B cell (primary cell): ENCODE data around the gene AMBRA1. TPM values are rescaled to one million over a fixed set of nuclear protein-coding genes. Genes with fewer than 3 reads are reported as not detected.
A peak's percentile ranks its signal among the peaks of the same experiment; 100 is the strongest.

Source experiments
- ATAC-seq: fragments of 200-7000 bp; cut with Tn5 transposase; one replicate; pipeline ENCODE4 v1.10.0; 2021; ENCODE audit warnings: low read depth, mild to moderate bottlenecking, moderate number of reproducible peaks, moderate library complexity
- CTCF ChIA-PET: fragments of 350-600 bp; sonication (Branson Sonifier 250); formaldehyde crosslinking; loops from one replicate; lab custom pipeline; 2021; ENCODE audit warnings: antibody characterized with exemption, inconsistent platforms; lab: Charles Lee
- POLR2A ChIA-PET: fragments of 350-600 bp; sonication (Branson Sonifier 250); formaldehyde crosslinking; loops from one replicate; lab custom pipeline; 2021; ENCODE audit warnings: antibody characterized with exemption; lab: Charles Lee
- DNase-seq: peaks from one replicate; pipeline ENCODE4 v3.0.0; 2013
- H2AFZ ChIP-seq: 2 replicates; pipeline ENCODE4 v1.6.1; 2012; ENCODE audit warnings: mild to moderate bottlenecking, low read depth, low read length; ENCODE audit not compliant: insufficient read depth, poor library complexity, severe bottlenecking
- H3K27ac ChIP-seq, 2 donors: 1 replicate in 1 of 2; 2 replicates in 1 of 2; pipeline ENCODE4 v1.5.1; 2012 to 2013; ENCODE audit warnings: low read length in 2 of 2, mild to moderate bottlenecking in 2 of 2, moderate library complexity in 1 of 2
- H3K27me3 ChIP-seq, 4 experiments: fragments of 200-600 bp in 1 of 4; sonication (generic) in 1 of 4; replicated peaks in 1 of 4; 1 replicate in 2 of 4; 2 replicates in 2 of 4; pipeline versions ENCODE4 v1.6.1 to v1.7.0; 2013 to 2016; ENCODE audit warnings: low read length in 3 of 4, mild to moderate bottlenecking in 2 of 4, mixed read lengths in 1 of 4, moderate library complexity in 1 of 4; ENCODE audit not compliant: insufficient read depth in 4 of 4, control insufficient read depth in 3 of 4; ENCODE audit errors: control extremely low read depth in 1 of 4
- H3K36me3 ChIP-seq, 2 experiments: replicated peaks in 1 of 2; 1 replicate in 1 of 2; 2 replicates in 1 of 2; pipeline versions ENCODE4 v1.6.1 to v1.7.1; 2013; ENCODE audit warnings: low read length in 1 of 2; ENCODE audit not compliant: insufficient read depth in 2 of 2, control insufficient read depth in 1 of 2; ENCODE audit errors: control extremely low read depth in 1 of 2, extremely low read depth in 1 of 2
- H3K4me1 ChIP-seq, 2 donors: fragments of 200-600 bp in 1 of 2; sonication (generic) in 1 of 2; 1 replicate in 1 of 2; 2 replicates in 1 of 2; pipeline versions ENCODE4 v1.5.1 to v1.6.1; 2013 to 2017; ENCODE audit warnings: low read length in 2 of 2; ENCODE audit not compliant: control insufficient read depth in 2 of 2, insufficient read depth in 2 of 2
- H3K4me2 ChIP-seq: replicated peaks from 2 replicates; pipeline ENCODE3; 2012; ENCODE audit warnings: mild to moderate bottlenecking, low read depth, low read length; ENCODE audit not compliant: poor library complexity, severe bottlenecking
- H3K4me3 ChIP-seq, 5 experiments: fragments of 200-600 bp in 1 of 5; sonication (generic) in 1 of 5; 1 replicate in 3 of 5; 2 replicates in 2 of 5; pipeline versions ENCODE4 v1.5.1 to v1.7.0; 2011 to 2016; ENCODE audit warnings: low read length in 4 of 5, mild to moderate bottlenecking in 4 of 5, low read depth in 2 of 5, control low read depth in 1 of 5, moderate library complexity in 1 of 5; ENCODE audit not compliant: insufficient read depth in 1 of 5; ENCODE audit errors: control extremely low read depth in 1 of 5, extremely low read depth in 1 of 5
- H3K79me2 ChIP-seq: fragments of 200-600 bp; sonication (generic); one replicate; pipeline ENCODE4 v1.6.0; 2016; ENCODE audit warnings: low read length; ENCODE audit not compliant: control insufficient read depth, insufficient read depth
- H3K9ac ChIP-seq: fragments of 200-600 bp; sonication (generic); 2 replicates; pipeline ENCODE4 v1.6.1; 2017; ENCODE audit warnings: mild to moderate bottlenecking, low read length, moderate library complexity
- H3K9me3 ChIP-seq, 3 donors: one replicate each; pipeline versions ENCODE4 v1.6.1 to v1.7.1; 2013; ENCODE audit warnings: low read length in 2 of 3; ENCODE audit not compliant: control insufficient read depth in 2 of 3, insufficient read depth in 1 of 3; ENCODE audit errors: control extremely low read depth in 1 of 3
- H4K20me1 ChIP-seq: 2 replicates; pipeline ENCODE4 v1.6.0; 2012; ENCODE audit warnings: mild to moderate bottlenecking, low read length; ENCODE audit not compliant: insufficient read depth, control insufficient read depth, poor library complexity, severe bottlenecking
- H3K27ac Mint-ChIP-seq: one replicate; pipeline ENCODE4 v1.8.0; 2021; ENCODE audit warnings: mixed read lengths
- H3K27me3 Mint-ChIP-seq: one replicate; pipeline ENCODE4 v1.8.0; 2021; ENCODE audit warnings: mixed read lengths
- H3K4me1 Mint-ChIP-seq: one replicate; pipeline ENCODE4 v1.8.0; 2021; ENCODE audit warnings: mixed read lengths
- H3K4me3 Mint-ChIP-seq: one replicate; pipeline ENCODE4 v1.8.0; 2021; ENCODE audit warnings: mixed read lengths
- H3K9me3 Mint-ChIP-seq: one replicate; pipeline ENCODE4 v1.8.0; 2022; ENCODE audit warnings: mixed read lengths; ENCODE audit not compliant: insufficient read depth
- EZH2 ChIP-seq: IDR thresholded peaks from 2 replicates; pipeline ENCODE4 v1.6.1; 2012; ENCODE audit warnings: borderline replicate concordance, low read depth, mild to moderate bottlenecking, moderate library complexity, low read length; ENCODE audit not compliant: insufficient read depth, poor library complexity, severe bottlenecking
- WGBS: methylation state at CpG from one replicate; pipeline ENCODE4 v1.1.5; 2013; ENCODE audit warnings: missing lambda C conversion rate; ENCODE audit not compliant: insufficient coverage; 5-methylcytosine and 5-hydroxymethylcytosine counted together
- intact Hi-C: fragments of 100-400 bp; cut with micrococcal nuclease; formaldehyde crosslinking; loops from one replicate; pipeline ENCODE4 v1.10.0; 2022
- polyA plus RNA-seq: library from polyadenylated mRNA; depleted of rRNA; stranded (reverse); fragments of >200 nt; gene quantifications from 2 replicates; pipeline ENCODE4 v1.2.3, GENCODE V29; 2012
- total RNA-seq, 2 donors: library from RNA; stranded (reverse); fragments of 120-200 nt in 1 of 2; gene quantifications; 1 replicate in 1 of 2; 2 replicates in 1 of 2; pipeline versions ENCODE4 v1.2.3 to v1.2.4, GENCODE V29; 2013 to 2022
- TF ChIP-seq, protein P1 (sequence below): fragments of 200-600 bp; IDR thresholded peaks from one replicate; pipeline ENCODE4 v1.8.0; 2022; ENCODE audit warnings: antibody characterized with exemption, mild to moderate bottlenecking

Gene AMBRA1
- total and polyA plus RNA-seq, 2 donors (not counting 1 experiment from before 2014, with no cell fraction given) = 13.8 to 36.1 TPM

DNA sequence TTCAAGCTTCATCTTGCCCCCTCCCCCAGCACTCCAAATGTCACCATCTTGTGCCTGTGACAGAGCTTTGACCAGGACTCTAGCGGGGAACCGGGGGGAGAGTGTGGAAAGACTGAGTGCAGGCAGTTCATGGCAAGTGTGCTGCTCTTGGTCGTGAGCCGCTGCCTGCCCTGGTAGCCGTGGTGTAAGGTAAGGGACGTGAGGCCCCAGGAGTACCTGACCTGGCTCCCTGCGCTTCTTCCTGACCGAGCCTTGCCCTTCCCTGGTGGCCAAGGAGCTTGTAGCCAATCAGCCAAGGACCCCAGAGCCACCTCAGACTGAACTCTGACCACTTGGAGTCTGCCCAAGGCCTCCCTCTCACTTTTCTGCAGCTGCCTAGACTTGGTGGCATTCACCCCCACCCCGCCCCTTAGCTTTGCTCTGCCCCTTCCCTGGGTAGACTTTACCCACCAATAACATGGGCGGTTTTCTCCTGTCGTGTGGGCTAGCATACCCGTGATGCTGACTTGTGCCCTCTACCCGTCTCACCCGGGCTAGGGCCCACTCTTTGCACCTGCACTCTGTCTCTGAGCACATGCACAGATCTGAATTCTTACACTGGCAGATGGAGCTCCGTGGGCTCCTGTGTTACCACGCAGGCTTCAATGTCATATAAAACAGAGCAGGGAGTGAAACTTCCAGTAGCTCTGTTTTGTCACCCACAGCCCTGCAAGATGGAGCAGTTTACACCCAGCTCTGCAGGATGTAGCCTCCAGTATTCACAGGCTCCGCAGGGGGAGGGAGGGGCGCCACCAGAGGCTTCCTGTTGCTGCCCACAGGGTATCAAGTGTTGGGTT is 245.0 kb downstream of the AMBRA1 start:
- TF ChIP-seq, protein P1, sequence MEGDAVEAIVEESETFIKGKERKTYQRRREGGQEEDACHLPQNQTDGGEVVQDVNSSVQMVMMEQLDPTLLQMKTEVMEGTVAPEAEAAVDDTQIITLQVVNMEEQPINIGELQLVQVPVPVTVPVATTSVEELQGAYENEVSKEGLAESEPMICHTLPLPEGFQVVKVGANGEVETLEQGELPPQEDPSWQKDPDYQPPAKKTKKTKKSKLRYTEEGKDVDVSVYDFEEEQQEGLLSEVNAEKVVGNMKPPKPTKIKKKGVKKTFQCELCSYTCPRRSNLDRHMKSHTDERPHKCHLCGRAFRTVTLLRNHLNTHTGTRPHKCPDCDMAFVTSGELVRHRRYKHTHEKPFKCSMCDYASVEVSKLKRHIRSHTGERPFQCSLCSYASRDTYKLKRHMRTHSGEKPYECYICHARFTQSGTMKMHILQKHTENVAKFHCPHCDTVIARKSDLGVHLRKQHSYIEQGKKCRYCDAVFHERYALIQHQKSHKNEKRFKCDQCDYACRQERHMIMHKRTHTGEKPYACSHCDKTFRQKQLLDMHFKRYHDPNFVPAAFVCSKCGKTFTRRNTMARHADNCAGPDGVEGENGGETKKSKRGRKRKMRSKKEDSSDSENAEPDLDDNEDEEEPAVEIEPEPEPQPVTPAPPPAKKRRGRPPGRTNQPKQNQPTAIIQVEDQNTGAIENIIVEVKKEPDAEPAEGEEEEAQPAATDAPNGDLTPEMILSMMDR = no peak
- no peak for TF ChIP-seq EZH2
- peak overlapping the region; percentile 97 for H3K4me2 ChIP-seq
- no peak for DNase-seq
- ChIA-PET POLR2A (no interaction called here), CTCF (interaction anchor here (0.7 to 2.4 kb wide), 3 partner anchors 20 to 679 kb away, joined by 3 to 10 read pairs (median 3); no protein-coding TSS in a partner anchor)
- WGBS = 25% methylated on average over 18 of the region's 18 CpGs
- peaks cover 0 to 2% of the 10 kb centered on the region in 2 experiments for H3K36me3 ChIP-seq
- Mint-ChIP-seq H3K27ac (peak overlapping the region; percentile 75), H3K27me3 (no peaks in the 10 kb centered on the region), H3K4me3 (peak overlapping the region; percentile 85), H3K4me1 (peaks cover 56% of the 10 kb centered on the region), H3K9me3 (no peaks in the 10 kb centered on the region)
- peak overlapping the region; percentile 82 for H3K9ac ChIP-seq
- no peak for ATAC-seq
- H3K9me3 ChIP-seq = no peaks in the 10 kb centered on the region
- intact Hi-C loops = loop anchor here (5.0 kb wide), 2 partner anchors 34 to 431 kb away; partner anchors contain the start of genes MDK and PEX16
- peak overlapping the region; percentile 72 for H2AFZ ChIP-seq
- H3K27me3 ChIP-seq = peaks cover 0 to 5% (median 0%) of the 10 kb centered on the region in 4 experiments
- peaks cover 53% of the 10 kb centered on the region for H4K20me1 ChIP-seq
- H3K4me1 ChIP-seq = peaks cover 38 to 51% of the 10 kb centered on the region in 2 donors
- H3K4me3 ChIP-seq = peak overlapping the region; percentile 58 to 88 (median 78)
- H3K27ac ChIP-seq = no peak overlapping the region
- H3K79me2 ChIP-seq = peaks cover 72% of the 10 kb centered on the region
